ENCODE results near the gene HK1.
"Not testable (repeated sequence)": the region's sequence is repeated elsewhere in the genome, so short reads cannot be mapped to it uniquely, and the experiment has no call there.

DNA sequence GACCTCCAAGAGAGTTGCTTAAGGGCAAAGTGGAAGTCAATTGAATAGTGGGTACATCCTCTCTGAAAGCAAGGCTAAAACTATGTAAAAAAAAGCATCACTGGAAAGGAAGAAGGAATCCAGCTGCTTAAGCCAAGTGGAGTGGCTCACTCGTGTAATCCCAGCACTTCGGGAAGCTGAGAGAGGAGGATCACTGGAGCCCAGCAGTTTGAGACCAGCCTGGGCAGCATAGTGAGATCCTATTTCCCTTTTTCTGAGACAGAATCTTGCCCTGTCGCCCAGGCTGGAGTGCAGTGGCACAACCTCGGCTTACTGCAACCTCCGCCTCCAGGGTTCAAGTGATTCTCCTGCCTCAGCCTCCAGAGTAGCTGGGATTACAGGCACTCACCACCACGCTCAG, 6.1 kb downstream of the HK1 start:
- not testable (repeated sequence) for TF ChIP-seq POLR2A (IDR thresholded peaks at IDR 0.05; ENCODE audit: low read length); GATA1 (IDR thresholded peaks at IDR 0.05; ENCODE audit: low read depth, low read length)
